OCI-LY7 (cell line): ENCODE data around the gene NOS3. TPM values are rescaled to one million over a fixed set of nuclear protein-coding genes. Genes with fewer than 3 reads are reported as not detected.

ENCODE experiments used
- BruUV-seq: library from RNA; stranded (reverse); fragments of 400-500 nt; replicated peaks from 2 replicates; lab custom pipeline; 2021; lab: Mats Ljungman, UMichigan
- CTCF ChIA-PET: fragments of 300-600 bp; sonication (Branson Sonifier 250); formaldehyde crosslinking; loops from one replicate; lab custom pipeline; 2022; ENCODE audit warnings: antibody characterized with exemption; ENCODE audit not compliant: unreplicated experiment; lab: Charles Lee
- POLR2A ChIA-PET: fragments of 300-600 bp; sonication (Branson Sonifier 250); formaldehyde crosslinking; loops from one replicate; lab custom pipeline; 2022; ENCODE audit warnings: antibody characterized with exemption; lab: Charles Lee
- DNase-seq: peaks from one replicate; pipeline ENCODE4 v3.0.0-alpha.2; 2015; ENCODE audit warnings: low spot score
- H2AFZ ChIP-seq: fragments of 200-600 bp; sonication (generic), shearing (Covaris generic); 2 replicates; pipeline ENCODE4 v1.6.1; 2014; ENCODE audit warnings: mild to moderate bottlenecking, antibody characterized with exemption, low read length, moderate library complexity
- H3K27ac ChIP-seq: fragments of 200-600 bp; sonication (generic); 2 replicates; pipeline ENCODE4 v1.5.1; 2014; ENCODE audit warnings: mixed run types, low read depth, mild to moderate bottlenecking, moderate library complexity, low read length, inconsistent platforms; ENCODE audit not compliant: poor library complexity, severe bottlenecking
- H3K36me3 ChIP-seq: fragments of 200-600 bp; sonication (generic); 2 replicates; pipeline ENCODE4 v1.6.1; 2014; ENCODE audit warnings: mild to moderate bottlenecking, antibody characterized with exemption, low read length, moderate library complexity, mixed read lengths; ENCODE audit not compliant: insufficient read depth
- H3K4me1 ChIP-seq: fragments of 200-600 bp; sonication (generic); 2 replicates; pipeline ENCODE4 v1.5.1; 2014; ENCODE audit warnings: mild to moderate bottlenecking, low read length; ENCODE audit not compliant: insufficient read depth, poor library complexity, severe bottlenecking
- H3K4me2 ChIP-seq: fragments of 200-600 bp; sonication (generic); 2 replicates; pipeline ENCODE4 v1.6.1; 2014; ENCODE audit warnings: mild to moderate bottlenecking, low read length
- H3K4me3 ChIP-seq: fragments of 200-600 bp; sonication (generic); 2 replicates; pipeline ENCODE4 v1.5.1; 2014; ENCODE audit warnings: mild to moderate bottlenecking, low read depth, low read length; ENCODE audit not compliant: poor library complexity, severe bottlenecking
- H3K79me2 ChIP-seq: fragments of 200-600 bp; sonication (generic); 2 replicates; pipeline ENCODE4 v1.6.1; 2016; ENCODE audit warnings: low read depth, mild to moderate bottlenecking, low read length, moderate library complexity, mixed read lengths; ENCODE audit not compliant: insufficient read depth
- H3K9me2 ChIP-seq: fragments of 200-600 bp; sonication (generic); 2 replicates; pipeline ENCODE4 v1.6.1; 2016; ENCODE audit warnings: mild to moderate bottlenecking, low read length, mixed read lengths; ENCODE audit not compliant: insufficient read depth
- H3K9me3 ChIP-seq: fragments of 200-600 bp; sonication (generic); 2 replicates; pipeline ENCODE4 v1.6.1; 2014; ENCODE audit warnings: mild to moderate bottlenecking, mixed run types, low read length, mixed read lengths
- H4K20me1 ChIP-seq: fragments of 200-600 bp; sonication (generic); 2 replicates; pipeline ENCODE4 v1.6.1; 2014; ENCODE audit warnings: mild to moderate bottlenecking, antibody characterized with exemption, low read length, moderate library complexity, mixed read lengths; ENCODE audit not compliant: insufficient read depth
- CTCF ChIP-seq: fragments of 200-600 bp; sonication (generic); conservative IDR thresholded peaks from 2 replicates; pipeline ENCODE4 v1.5.1; 2014; ENCODE audit warnings: mild to moderate bottlenecking, antibody characterized with exemption, low read length, moderate library complexity, mixed read lengths
- EZH2phosphoT487 ChIP-seq: fragments of 200-600 bp; sonication (generic); IDR thresholded peaks from 2 replicates; pipeline ENCODE4 v1.6.1; 2018; ENCODE audit warnings: low read depth, borderline replicate concordance, mild to moderate bottlenecking, mixed run types, antibody characterized with exemption, low read length, moderate library complexity, mixed read lengths
- intact Hi-C: fragments of 100-400 bp; cut with micrococcal nuclease; formaldehyde crosslinking; loops from one replicate; pipeline ENCODE4 v1.10.0; 2022; ENCODE audit not compliant: unreplicated experiment
- total RNA-seq, 2 experiments: library from RNA; depleted of rRNA in 1 of 2; stranded (reverse); fragments of >200 nt in 1 of 2; shearing (Covaris generic) in 1 of 2; gene quantifications; 2 replicates each; pipeline ENCODE4 v1.2.3, GENCODE V29; 2014 to 2022

NOS3 gene
- total RNA-seq, 2 experiments from 2014 or later: 0.78 to 0.82 TPM

DNA sequence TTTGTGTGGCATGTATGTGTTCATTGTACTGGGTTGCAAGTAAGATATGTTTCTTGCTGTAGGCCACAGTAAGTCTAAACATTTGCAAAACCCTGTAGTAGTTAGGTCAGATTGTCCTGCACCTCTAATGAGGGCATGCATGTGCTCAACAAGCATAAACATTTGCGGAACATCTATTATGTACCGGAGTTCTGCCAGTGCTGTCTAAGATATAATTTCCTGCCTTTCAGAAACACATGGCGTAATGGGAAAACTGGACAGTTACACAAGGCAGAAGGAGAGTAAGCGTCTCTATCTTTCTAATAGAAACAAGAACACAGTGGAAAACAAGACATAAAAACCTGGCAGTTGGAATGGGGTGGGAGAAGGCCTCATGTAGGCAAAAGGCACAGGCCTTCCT, 40.2 kb downstream of the NOS3 start:
- peaks cover 23% of the 10 kb centered on the region for H3K4me1 ChIP-seq
- H3K9me2 ChIP-seq: no peaks in the 10 kb centered on the region
- BruUV-seq: TSS peak; percentile 48
- H3K36me3 ChIP-seq: peaks cover 5% of the 10 kb centered on the region; the same call in 1 of the 2 replicates
- H3K79me2 ChIP-seq: peaks cover 14% of the 10 kb centered on the region; the same call in 1 of the 2 replicates
- TF ChIP-seq EZH2phosphoT487: no peak
- no peak for TF ChIP-seq CTCF
- CTCF ChIA-PET: no interaction called here
- no peak for DNase-seq
- no peaks in the 10 kb centered on the region for H3K9me3 ChIP-seq
- POLR2A ChIA-PET: no interaction called here
- H3K27ac ChIP-seq: no peak overlapping the region
- intact Hi-C loops: no loop called here
- no peak overlapping the region for H3K4me2 ChIP-seq
- 0 out of 2 replicates have a peak, but pooled peaks cover 3% of the 10 kb centered on the region for H4K20me1 ChIP-seq
- H2AFZ ChIP-seq: no peak overlapping the region
- no peak overlapping the region for H3K4me3 ChIP-seq

DNA sequence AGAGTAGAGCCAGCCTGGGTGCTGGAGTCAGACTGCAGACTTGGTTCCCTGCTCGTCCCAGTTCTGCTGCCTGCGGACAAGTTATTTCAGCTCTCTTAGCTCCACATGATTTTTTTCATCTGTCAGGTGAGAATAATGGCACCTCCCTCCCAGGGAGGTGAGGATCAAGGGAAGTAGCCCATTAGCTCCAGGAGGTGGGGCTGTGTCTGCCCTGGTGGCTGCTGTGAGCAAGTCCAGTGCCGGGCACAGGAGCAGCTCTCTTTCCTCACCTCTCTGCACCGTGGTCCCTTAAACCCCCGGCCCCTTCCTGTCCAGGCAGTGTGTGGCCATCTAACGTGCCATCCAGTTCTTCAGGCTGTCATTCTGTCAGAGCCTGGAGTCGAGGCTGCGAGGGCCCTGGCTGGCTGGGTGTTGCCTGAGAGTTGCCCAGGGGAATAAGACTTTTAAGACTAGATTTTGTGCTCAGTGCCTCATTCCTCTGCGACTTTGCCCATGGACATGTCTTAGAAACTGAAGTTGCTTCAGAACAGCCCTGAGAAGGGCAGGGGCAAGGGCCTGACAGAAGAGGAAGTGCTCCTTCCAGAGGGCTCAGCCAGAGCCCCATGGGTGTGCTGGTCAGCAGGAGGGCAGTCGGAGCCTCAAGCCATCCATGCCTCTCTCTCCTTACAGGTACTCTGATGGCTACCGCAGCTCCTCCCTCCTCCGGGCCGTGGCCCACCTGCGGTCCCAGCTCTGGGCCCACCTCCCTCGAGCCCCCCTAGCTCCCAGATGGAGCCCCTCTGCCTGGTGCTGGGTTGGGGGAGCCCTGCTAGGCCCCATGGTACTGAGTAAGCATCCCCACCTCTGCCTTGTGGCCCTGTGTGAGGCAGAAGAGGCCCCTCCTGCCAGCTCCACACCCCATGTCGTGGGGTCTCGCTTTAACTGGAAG, 42.4 kb downstream of the NOS3 start:
- ChIA-PET CTCF (interaction anchor here (1.1 kb wide), 1 partner anchor 78 kb away, joined by 3 read pairs; no protein-coding TSS in a partner anchor), POLR2A (interaction anchor here (0.6 kb wide), 1 partner anchor 11 kb away, joined by 3 read pairs; no protein-coding TSS in a partner anchor)
- 0 out of 2 replicates have a peak, but pooled peaks cover 3% of the 10 kb centered on the region for H4K20me1 ChIP-seq
- H3K79me2 ChIP-seq: peaks cover 14% of the 10 kb centered on the region; the same call in 1 of the 2 replicates
- intact Hi-C loops: no loop called here
- H3K9me3 ChIP-seq: no peaks in the 10 kb centered on the region
- no peak overlapping the region for H3K27ac ChIP-seq
- H3K4me3 ChIP-seq: no peak overlapping the region
- H3K4me1 ChIP-seq: peaks cover 11% of the 10 kb centered on the region
- BruUV-seq: no TSS peak
- no peak overlapping the region for H3K4me2 ChIP-seq
- H3K9me2 ChIP-seq: no peaks in the 10 kb centered on the region
- DNase-seq: no peak
- H2AFZ ChIP-seq: no peak overlapping the region
- no peak for TF ChIP-seq CTCF
- no peak for TF ChIP-seq EZH2phosphoT487
- H3K36me3 ChIP-seq: peaks cover 19% of the 10 kb centered on the region
